Panc1 (cell line): ENCODE results near the gene CYP3A4. TPM values are rescaled to one million over a fixed set of nuclear protein-coding genes. Genes with fewer than 3 reads are reported as not detected.

Experiments
- ATAC-seq: fragments of 200-7000 bp; cut with Tn5 transposase; 2 replicates; pipeline ENCODE4 v1.9.1; 2020; ENCODE audit warnings: mild to moderate bottlenecking, moderate library complexity
- BruUV-seq: library from RNA; stranded (reverse); fragments of 400-500 nt; replicated peaks from 2 replicates; lab custom pipeline; 2021; lab: Mats Ljungman, UMichigan
- CTCF ChIA-PET: fragments of 300-600 bp; sonication (Branson Sonifier 250); formaldehyde crosslinking; loops from one replicate; lab custom pipeline; 2022; ENCODE audit warnings: antibody characterized with exemption; lab: Charles Lee
- POLR2A ChIA-PET: fragments of 300-600 bp; sonication (Branson Sonifier 250); formaldehyde crosslinking; loops from one replicate; lab custom pipeline; 2022; ENCODE audit warnings: antibody characterized with exemption; lab: Charles Lee
- DNase-seq: peaks from one replicate; pipeline ENCODE4 v3.0.0-alpha.2; 2010; ENCODE audit warnings: low read depth, low spot score
- H3K27ac ChIP-seq: 2 replicates; pipeline ENCODE4 v1.5.1; 2011; ENCODE audit warnings: mild to moderate bottlenecking, low read length, inconsistent platforms
- H3K27me3 ChIP-seq: fragments of 200-500 bp; sonication (Bioruptor generic); 2 replicates; pipeline ENCODE4 v1.6.0; 2014; ENCODE audit warnings: low read length, inconsistent platforms; ENCODE audit not compliant: control insufficient read depth, insufficient read depth
- H3K36me3 ChIP-seq: fragments of 200-500 bp; sonication (Bioruptor generic); 2 replicates; pipeline ENCODE4 v1.5.1; 2014; ENCODE audit warnings: inconsistent platforms, mild to moderate bottlenecking, low read length, moderate library complexity; ENCODE audit not compliant: control insufficient read depth, insufficient read depth
- H3K4me1 ChIP-seq: 2 replicates; pipeline ENCODE4 v1.5.1; 2011; ENCODE audit warnings: inconsistent platforms, mild to moderate bottlenecking, low read length, moderate library complexity; ENCODE audit not compliant: control insufficient read depth, insufficient read depth
- H3K4me3 ChIP-seq, 2 experiments: 2 replicates each; pipeline ENCODE4 v1.5.1; 2011 to 2012; ENCODE audit warnings: low read depth in 2 of 2, low read length in 2 of 2, mild to moderate bottlenecking in 2 of 2, inconsistent platforms in 1 of 2, moderate library complexity in 1 of 2
- H3K9me3 ChIP-seq: fragments of 200-500 bp; sonication (Bioruptor generic); 2 replicates; pipeline ENCODE4 v1.5.1; 2014; ENCODE audit warnings: low read depth, mild to moderate bottlenecking, inconsistent platforms, low read length, moderate library complexity; ENCODE audit not compliant: control insufficient read depth, insufficient read depth
- CTCF ChIP-seq: fragments of 450-650 bp; IDR thresholded peaks from 2 replicates; pipeline ENCODE4 v1.5.1; 2017; ENCODE audit warnings: mild to moderate bottlenecking
- POLR2AphosphoS5 ChIP-seq: IDR thresholded peaks from 2 replicates; pipeline ENCODE4 v1.6.1; 2012; ENCODE audit warnings: mild to moderate bottlenecking, low read depth, low read length, moderate library complexity
- SIN3A ChIP-seq: IDR thresholded peaks from 2 replicates; pipeline ENCODE4 v1.6.1; 2012; ENCODE audit warnings: low read depth, mild to moderate bottlenecking, low read length, moderate library complexity, borderline replicate concordance; ENCODE audit not compliant: insufficient read depth
- TCF7L2 ChIP-seq: IDR thresholded peaks from 2 replicates; pipeline ENCODE4 v1.6.1; 2011; ENCODE audit warnings: mild to moderate bottlenecking, low read depth, low read length, inconsistent platforms
- in situ Hi-C: cut with HindIII; loops from 2 replicates; pipeline ENCODE4 v1.10.0; 2016; ENCODE audit warnings: low sequenced_read_pairs, low pct_unique_long_range_greater_than_20kb
- intact Hi-C: fragments of 100-400 bp; cut with micrococcal nuclease; formaldehyde crosslinking; loops from one replicate; pipeline ENCODE4 v1.10.0; 2022; ENCODE audit not compliant: unreplicated experiment
- total RNA-seq: library from RNA; stranded (reverse); gene quantifications from one replicate; pipeline ENCODE4 v1.2.1, GENCODE V29; 2021; ENCODE audit not compliant: unreplicated experiment
- TF ChIP-seq, protein P1 (sequence below), 2 experiments: IDR thresholded peaks; 2 replicates each; pipeline ENCODE4 v1.6.1; 2011 to 2012; ENCODE audit warnings: low read depth in 2 of 2, control low read depth in 1 of 2, low read length in 1 of 2, mild to moderate bottlenecking in 1 of 2, moderate library complexity in 1 of 2; ENCODE audit not compliant: insufficient read depth in 1 of 2

Gene CYP3A4
- total RNA-seq, 1 experiment from 2014 or later = 0.15 TPM

DNA sequence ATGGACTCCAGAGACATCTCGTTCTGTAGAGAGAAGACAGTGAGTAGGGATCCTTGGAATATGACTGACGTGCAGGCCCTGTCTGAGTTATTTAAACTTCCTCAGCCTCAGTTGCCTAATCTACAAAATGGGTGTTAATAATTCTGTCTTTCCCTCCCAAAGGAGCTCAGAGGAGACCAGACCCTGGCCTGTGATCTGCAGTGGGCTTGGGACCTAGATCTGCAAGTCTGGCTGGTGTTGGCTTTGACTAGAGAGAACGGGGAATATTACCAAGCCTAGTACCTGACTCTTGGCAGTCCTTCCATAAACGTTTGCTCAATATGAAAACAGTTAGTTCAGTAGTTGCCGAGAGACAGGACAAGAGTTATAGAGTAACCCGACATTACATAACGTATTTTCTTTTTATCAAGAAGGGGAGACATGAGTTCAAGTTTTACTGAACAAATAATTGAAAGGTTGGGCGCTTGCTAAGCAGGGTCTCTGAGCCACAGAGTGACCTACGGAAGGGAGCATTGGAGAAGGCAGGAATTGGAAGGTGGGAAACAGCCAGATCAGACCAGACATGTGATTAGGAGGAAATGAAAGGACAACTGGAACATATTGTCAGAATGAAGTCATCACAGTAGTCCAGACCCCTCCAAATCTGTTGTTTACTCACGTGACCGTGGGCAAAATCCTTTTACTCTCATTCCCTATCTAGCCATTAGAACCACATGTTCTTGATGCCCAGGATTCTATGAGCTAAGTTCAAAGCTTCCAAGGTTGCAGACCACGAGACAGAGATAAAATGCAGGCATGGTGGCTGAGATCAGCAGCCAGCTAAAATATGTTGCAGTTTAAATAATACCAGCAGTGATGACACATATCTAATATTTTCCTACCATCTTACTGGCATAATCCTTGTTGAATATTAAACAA, 10.9 kb upstream of the CYP3A4 start:
- CTCF ChIA-PET = no interaction called here
- POLR2A ChIA-PET = no interaction called here
- Histone ChIP-seq H3K27me3 (peaks cover 8% of the 10 kb centered on the region; the same call in 1 of the 2 replicates), H3K27ac (no peak overlapping the region), H3K9me3 (no peaks in the 10 kb centered on the region), H3K36me3 (no peaks in the 10 kb centered on the region), H3K4me1 (no peaks in the 10 kb centered on the region), H3K4me3 (no peak overlapping the region)
- DNase-seq (no peak), ATAC-seq (no peak)
- intact Hi-C loops (no loop called here), in situ Hi-C loops (no loop called here)
- BruUV-seq = no TSS peak
- TF ChIP-seq CTCF = no peak
- TF ChIP-seq, protein P1, sequence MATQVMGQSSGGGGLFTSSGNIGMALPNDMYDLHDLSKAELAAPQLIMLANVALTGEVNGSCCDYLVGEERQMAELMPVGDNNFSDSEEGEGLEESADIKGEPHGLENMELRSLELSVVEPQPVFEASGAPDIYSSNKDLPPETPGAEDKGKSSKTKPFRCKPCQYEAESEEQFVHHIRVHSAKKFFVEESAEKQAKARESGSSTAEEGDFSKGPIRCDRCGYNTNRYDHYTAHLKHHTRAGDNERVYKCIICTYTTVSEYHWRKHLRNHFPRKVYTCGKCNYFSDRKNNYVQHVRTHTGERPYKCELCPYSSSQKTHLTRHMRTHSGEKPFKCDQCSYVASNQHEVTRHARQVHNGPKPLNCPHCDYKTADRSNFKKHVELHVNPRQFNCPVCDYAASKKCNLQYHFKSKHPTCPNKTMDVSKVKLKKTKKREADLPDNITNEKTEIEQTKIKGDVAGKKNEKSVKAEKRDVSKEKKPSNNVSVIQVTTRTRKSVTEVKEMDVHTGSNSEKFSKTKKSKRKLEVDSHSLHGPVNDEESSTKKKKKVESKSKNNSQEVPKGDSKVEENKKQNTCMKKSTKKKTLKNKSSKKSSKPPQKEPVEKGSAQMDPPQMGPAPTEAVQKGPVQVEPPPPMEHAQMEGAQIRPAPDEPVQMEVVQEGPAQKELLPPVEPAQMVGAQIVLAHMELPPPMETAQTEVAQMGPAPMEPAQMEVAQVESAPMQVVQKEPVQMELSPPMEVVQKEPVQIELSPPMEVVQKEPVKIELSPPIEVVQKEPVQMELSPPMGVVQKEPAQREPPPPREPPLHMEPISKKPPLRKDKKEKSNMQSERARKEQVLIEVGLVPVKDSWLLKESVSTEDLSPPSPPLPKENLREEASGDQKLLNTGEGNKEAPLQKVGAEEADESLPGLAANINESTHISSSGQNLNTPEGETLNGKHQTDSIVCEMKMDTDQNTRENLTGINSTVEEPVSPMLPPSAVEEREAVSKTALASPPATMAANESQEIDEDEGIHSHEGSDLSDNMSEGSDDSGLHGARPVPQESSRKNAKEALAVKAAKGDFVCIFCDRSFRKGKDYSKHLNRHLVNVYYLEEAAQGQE (IDR thresholded peaks at IDR 0.05; ENCODE audit: insufficient read depth in 1 of 2, low read depth in 2 of 2, low read length in 1 of 2) = no peak
- TF ChIP-seq POLR2AphosphoS5 = no peak
- TF ChIP-seq SIN3A = no peak
- TF ChIP-seq TCF7L2 = no peak

- intact Hi-C loops (no loop called here), in situ Hi-C loops (no loop called here)
- ATAC-seq (no peak), DNase-seq (no peak)
- no peaks in the 10 kb centered on the region for H3K36me3 ChIP-seq
- TF ChIP-seq SIN3A = no peak
- no peak for TF ChIP-seq TCF7L2
- TF ChIP-seq, protein P1 (IDR thresholded peaks at IDR 0.05; ENCODE audit: insufficient read depth in 1 of 2, low read depth in 2 of 2, low read length in 1 of 2) = no peak
- no peak for TF ChIP-seq CTCF
- no peak for TF ChIP-seq POLR2AphosphoS5
- H3K4me3 ChIP-seq = no peak overlapping the region
- ChIA-PET POLR2A (no interaction called here), CTCF (no interaction called here)
- no TSS peak for BruUV-seq
- no peaks in the 10 kb centered on the region for H3K4me1 ChIP-seq
- no peak overlapping the region for H3K27ac ChIP-seq
- no peaks in the 10 kb centered on the region for H3K9me3 ChIP-seq
- peaks cover 6% of the 10 kb centered on the region; the same call in 1 of the 2 replicates for H3K27me3 ChIP-seq
Observed at GRCh38 chr7:99793443-99793842, 9.5 kb upstream of the CYP3A4 start.
